HG02938 (cell line): ENCODE measurements around the gene PKP4.

Source experiments
- ATAC-seq: cut with Tn5 transposase; IDR thresholded peaks from one replicate; pipeline ENCODE4 v1.9.1; 2021; ENCODE audit warnings: mild to moderate bottlenecking, moderate library complexity; ENCODE audit not compliant: unreplicated experiment

The PKP4 gene

DNA sequence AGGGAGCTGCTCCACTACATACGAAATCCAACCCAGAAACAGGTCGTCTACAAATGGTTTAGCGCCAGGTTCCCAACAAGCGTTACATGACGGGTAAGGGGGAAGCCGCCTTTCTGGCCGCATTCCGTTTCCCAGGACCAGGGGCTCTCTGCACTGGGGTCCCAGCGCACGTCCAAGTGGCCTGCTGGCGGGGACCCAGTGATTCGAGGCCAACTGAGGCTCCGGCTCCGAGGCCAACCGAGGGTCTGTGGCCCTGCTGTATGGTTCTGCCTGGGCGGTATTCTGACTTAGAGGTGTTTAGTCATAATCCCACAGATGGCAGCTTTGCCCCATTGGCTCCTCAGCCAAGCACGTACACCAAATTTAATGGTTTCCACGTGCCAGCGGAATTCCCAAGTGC lies 127.2 kb downstream of the PKP4 start:
- no peak for ATAC-seq

DNA sequence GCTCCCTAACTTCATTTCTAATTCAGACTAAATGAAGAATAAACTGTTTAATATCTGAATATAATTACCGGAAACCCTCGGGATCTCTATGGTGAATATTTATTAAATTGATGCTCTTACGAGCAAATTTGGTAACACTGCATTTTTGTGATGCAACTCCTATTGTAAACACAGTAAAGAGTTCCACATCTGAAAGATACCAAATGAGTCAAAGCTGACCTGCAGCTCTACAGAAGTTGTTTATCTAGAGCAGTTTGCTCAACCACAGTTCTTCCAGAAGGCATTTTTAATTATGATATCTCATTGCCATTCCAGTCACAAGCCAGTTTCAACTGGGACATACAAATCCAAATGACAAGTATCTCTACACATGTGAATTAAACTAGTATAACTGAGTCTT lies 129.7 kb downstream of the PKP4 start:
- no peak for ATAC-seq

DNA sequence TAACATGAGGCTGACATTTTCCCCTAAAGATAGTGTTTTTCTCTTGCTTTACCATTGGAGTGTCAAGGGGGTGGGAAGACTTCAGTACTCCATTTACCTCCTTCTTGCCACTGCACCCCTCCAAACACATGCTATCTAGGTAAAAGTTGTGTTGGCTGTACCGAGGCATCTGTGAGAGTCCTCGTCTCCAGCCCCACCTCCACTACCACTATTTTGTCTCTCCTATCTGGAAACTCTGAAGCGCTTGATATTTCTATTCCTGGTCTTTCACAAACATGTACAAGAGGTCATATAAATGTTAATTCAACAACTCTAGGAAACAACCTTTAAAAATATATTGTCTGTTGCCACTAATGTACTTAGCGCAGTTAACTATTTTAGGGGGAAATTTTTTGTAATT lies 132.6 kb downstream of the PKP4 start:
- no peak for ATAC-seq

DNA sequence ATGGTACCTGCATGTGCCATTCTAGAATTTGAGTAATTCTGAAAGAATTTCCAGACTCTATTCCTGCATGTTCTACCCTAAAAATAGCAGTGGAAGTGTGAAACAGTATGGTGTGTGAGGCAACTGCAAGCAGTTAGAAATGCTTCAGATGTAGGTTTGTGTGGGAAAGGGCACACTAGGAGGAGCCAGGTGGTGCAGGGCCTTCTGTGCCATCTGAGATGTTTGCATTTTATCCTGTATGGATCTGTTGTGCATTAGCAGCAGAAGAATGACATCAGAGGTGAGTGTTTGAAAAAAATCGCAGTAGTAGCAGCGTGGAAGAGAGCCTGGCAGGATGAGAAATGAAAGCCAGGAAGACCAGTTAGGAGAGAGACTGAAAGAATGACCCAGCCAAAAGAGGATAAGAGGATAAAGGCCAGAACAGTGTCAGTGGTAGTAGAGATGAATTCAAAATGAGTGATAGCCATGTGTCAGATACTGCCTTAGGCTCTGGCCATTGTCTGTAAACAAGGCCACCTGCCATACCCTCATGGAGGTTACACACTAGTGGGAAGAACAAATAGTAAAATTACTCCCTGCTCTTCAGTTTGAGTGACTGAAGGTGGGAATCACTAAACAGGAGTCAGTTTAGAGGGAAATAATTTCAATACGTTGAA lies 142.2 kb downstream of the PKP4 start:
- ATAC-seq = no peak

DNA sequence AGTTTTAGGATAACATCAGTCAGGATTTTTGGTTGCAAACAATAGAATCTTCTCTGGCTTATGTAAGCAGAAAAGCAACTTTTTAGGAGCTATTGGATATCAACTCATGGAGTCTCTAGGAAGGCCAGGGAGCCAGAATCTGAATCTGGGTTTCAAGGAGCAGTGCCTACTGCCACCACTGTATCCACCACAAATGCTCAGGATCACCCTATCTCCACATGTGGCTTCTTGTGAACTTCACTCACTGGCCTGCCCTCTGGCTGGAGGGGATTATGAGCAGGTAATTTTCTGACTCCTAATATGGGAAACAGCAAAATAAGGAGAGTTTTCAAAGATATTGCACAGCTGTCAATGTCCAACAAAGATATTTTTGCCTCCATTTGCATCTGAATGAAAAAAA lies 142.9 kb downstream of the PKP4 start:
- ATAC-seq = no peak

DNA sequence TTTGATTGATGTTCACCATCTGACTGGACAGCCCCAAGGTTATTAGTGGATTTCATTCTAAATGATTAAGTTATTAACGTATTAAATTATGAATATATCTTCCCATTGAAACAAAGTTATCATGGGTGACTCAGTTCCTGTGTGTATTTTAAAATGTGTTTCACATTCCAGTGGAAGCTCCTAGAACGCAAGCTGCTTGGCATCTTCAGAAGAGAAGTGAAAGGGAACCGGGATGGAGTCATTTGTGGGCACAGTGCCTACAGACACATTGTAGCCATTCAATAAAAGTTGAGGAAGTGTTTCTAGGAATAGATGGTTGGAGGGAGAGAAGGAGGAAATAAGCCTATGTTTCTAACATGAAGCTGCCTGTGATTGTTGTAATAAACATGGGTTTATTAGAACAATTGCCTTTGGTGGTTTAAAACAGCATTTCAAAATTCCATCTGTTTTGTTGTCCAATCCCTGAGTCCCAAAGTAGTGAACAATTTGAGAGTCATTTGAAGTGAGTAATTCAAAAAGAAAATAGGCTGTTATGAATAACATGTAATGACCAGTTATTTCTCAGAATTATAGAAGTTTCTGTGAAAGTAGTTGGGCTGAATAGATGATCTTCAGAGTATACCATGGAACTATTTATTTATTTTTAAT lies 143.5 kb downstream of the PKP4 start:
- no peak for ATAC-seq

DNA sequence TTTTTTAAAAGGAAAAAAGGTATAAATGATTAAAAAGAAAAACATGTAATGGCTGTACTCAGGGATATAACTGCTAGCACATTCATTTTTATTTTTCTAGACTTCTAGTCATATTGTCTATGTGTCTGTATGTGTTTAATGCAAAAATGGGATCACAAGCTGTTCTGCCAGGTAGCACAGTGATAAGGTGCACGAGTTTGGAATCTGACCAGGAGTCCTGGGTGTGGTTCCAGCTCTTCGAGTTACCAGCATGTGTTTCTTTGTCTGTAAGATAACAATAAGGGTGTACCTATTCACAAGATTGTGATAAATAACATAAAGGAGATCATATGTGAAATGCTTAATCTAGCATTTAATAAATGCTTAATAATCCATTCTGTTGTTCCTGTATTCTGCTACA lies 145.3 kb downstream of the PKP4 start:
- ATAC-seq = no peak

DNA sequence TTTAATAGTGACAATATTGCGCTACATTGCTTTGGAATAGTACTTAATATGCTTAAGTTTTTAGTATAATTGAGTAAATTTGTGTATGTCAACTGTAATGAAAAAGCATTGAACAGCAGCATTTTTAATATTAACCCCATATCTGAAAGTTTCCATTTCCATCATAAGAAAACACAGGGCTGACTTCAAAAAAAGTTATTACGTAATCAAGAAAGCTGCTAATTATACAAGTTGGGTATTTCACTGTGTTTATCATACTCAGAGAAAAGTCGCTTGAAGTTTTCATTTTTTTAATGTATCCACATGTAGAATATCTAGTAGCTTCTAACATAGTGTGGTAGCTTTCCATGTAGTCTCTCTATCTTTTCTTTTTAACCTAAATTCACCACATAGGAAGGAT lies 146.5 kb downstream of the PKP4 start:
- no peak for ATAC-seq

DNA sequence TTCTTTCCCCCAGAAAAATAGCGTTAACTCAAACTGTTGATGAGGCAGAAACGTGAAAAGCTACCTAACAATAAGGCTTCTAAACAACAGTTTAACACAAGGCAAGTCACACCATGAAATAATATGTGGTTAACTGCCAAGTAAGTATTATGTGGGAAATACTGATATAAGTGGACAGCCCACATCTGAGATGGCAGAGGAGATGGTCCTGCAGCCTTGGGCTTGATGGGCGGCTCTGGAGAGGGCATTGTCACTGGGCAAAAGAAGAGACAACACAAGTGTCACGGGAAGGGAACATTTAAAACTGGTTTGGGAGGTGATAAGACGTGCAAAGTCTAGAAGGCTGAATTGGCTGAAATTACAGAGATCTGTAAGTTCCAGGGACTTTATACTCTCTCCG lies 147.2 kb downstream of the PKP4 start:
- no peak for ATAC-seq

DNA sequence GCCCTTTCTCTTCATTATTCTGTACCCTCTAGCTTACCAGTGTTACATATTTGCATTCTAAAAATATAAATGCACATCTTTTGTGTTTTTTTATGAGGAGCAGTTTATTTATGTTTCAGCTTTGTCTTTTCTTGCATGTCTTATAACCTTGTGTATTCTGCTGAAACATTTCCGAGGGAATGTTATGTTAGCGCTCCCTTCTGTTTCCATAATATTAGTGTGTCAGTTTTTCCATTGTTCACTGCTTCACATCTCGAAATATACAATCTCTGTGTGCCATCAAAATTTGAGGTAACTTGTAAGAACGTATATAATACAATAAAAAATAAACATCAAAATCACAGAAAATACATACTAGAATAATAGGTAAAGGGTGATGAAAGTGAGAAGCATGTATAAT lies 153.3 kb downstream of the PKP4 start:
- no peak for ATAC-seq

DNA sequence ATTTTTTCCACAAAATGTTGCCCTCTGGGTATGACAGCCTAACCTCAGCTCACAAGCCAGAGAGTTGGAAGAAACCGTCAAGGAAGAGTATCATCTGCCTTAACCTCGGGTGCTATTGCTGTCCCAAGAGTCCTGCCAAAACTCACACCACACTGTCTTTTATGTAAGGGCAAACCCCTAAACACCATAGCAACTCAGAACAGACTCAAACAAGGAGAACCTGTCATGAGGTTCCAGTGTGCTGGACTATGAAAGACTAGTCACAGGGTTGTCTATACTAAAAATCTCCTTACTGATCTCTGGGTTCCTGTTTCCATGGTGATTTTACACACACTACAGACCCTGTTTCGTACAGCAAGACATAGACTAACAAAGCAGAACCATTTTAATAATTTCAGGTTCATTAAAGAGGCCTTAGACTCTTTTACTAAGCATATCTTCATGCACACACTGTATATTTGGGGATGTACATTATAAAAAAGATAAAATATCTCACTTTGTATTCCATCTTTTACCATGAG lies 159.8 kb downstream of the PKP4 start:
- no peak for ATAC-seq

DNA sequence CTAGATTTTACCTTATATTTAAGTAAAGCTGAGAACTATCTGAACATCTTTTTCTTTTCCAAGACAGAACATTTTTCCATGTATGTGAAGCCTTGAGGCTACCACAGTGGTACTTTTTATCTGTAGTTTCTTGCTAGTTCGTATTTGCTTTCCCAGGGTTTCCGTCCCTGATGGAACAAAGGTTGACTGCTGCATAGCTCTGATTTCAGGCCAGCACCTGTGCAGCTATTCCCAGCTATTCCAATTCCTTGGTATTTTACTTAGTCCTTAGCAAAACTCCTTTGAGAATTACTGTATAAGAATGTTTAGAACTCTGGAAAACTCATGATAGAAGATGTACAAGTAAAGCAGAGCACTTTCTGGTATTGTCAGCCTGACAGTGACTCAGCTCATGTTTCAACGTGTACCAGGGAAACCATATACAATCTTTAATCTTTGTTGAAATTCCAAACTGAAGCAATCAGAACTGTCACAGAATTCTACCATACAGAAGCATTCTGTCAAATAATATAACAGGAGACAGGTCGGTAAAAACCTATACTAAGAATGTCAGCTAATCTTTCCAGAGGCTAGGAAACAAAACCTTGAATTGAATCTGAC lies 162.2 kb downstream of the PKP4 start:
- no peak for ATAC-seq

DNA sequence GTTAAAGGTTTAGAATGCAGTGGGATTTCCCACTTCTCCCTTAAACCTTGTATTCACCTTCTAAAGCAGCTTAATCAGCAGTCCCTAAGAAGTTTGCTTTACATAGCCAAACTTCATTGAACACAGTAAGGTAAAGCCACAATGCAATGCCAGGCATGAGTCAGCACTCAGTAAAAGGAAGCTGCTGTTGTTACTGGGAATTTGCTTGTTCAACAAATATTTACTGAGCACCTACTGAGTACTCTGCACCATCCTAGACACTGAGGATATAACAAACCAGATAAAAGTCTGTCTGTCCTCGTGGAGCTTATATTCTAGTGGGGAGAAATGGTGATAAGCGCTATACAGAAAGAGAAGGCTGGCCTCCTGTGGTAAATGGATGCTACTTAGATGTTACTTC lies 162.7 kb downstream of the PKP4 start:
- no peak for ATAC-seq

DNA sequence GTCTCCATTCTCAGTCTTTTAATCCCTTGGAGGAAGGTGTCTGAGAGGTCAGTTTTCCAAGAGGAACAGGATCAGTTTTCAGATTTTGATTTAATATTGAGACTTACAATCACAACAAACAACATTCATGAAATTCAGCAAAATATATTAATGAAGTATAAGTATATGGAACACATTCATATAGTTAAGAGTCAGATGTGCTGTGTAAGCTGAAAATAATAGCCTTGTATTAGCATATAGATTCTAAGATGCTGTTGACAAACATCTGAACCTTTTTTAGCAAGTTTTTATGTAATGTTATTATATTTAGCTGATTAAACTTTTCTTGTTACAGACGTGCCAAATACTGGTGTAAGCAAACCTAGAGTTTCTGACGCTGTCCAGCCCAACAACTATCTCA lies 163.9 kb downstream of the PKP4 start:
- no peak for ATAC-seq

DNA sequence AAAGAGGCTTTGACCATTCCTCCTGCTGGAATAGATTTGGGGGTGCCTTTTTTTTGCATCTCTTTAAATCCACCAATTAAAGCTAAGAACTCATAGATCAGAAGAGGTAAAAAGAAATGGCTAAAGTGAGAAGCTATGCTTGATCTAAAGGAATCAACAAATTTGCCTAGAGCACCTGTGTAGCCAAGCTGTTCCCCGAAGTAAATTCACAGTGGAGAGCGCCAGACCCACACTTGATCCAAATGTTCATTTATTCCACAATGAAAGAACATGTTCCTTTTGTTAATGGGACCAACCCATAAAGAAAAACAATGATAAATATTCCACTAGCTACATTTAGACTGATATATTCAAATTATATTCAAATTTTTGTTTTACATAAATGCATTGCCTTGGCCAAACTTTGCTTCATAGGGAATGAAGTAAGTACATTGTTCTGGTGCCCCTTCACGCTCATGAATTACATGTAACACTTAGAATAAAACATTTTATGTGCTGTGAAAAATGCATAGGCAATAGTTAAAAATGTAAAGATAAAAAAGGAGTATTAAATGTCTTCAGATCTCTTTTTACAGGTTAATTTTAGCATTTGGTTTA lies 167.4 kb downstream of the PKP4 start:
- no peak for ATAC-seq

DNA sequence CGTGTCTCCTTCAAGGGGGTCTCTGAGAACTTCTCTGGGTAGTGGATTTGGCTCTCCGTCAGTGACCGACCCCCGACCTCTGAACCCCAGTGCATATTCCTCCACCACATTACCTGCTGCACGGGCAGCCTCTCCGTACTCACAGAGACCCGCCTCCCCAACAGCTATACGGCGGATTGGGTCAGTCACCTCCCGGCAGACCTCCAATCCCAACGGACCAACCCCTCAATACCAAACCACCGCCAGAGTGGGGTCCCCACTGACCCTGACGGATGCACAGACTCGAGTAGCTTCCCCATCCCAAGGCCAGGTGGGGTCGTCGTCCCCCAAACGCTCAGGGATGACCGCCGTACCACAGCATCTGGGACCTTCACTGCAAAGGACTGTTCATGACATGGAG lies 168.2 kb downstream of the PKP4 start:
- no peak for ATAC-seq

DNA sequence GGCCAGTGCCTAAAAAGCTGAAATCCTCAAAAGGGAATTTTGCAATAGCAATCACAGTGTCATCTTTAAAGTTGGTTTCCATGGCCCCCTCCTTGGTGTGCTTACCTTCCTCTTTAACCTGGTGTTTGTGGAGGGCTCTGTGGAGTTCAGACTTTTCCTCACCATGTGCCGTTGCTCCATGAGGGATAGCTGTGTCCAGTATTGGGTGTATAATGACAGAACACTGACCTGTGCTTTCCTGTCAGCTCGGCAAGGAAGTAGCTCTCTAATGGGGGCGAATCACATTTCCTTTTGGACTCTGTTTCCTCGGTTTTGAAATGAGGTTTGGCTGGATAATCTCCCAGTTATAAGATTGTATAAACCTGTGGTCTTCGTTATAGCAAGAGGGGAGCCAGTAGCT lies 172.4 kb downstream of the PKP4 start:
- ATAC-seq = no peak

DNA sequence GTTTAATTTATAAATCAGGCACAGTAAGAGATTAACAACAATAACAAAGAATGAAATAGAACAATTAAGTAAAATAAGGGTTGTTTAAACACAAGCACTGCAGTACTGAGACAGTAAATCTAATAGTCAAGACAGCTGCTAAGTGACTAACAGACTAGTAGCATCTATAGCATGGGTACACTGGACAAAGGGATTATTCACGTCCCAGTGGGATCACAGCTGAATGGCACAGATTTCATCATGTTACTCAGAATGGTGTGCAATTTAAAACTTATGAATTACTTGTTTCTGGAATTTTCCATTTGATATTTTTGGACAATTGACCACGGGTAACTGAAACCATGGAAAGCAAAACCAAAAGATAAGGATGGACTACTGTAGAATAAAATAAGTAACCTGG lies 176.5 kb downstream of the PKP4 start:
- no peak for ATAC-seq

DNA sequence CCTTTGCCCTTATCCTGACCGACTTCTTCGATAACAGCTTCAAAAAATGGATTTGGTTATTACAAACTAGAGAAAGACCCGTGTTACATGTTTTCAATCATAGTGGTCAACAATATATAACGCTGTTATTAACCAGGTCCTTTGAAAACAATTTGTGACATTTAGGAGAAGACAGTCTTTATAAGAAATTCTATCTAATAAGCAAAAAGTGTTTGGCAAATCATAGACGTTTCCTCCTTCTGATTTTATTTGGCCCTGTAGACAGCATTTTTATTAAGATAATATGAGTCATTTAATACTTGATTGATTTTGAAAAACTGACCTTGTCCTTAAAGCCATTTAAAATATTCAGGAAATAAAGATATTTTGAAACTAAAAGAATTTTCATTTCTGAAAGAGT lies 177.9 kb downstream of the PKP4 start:
- no peak for ATAC-seq

DNA sequence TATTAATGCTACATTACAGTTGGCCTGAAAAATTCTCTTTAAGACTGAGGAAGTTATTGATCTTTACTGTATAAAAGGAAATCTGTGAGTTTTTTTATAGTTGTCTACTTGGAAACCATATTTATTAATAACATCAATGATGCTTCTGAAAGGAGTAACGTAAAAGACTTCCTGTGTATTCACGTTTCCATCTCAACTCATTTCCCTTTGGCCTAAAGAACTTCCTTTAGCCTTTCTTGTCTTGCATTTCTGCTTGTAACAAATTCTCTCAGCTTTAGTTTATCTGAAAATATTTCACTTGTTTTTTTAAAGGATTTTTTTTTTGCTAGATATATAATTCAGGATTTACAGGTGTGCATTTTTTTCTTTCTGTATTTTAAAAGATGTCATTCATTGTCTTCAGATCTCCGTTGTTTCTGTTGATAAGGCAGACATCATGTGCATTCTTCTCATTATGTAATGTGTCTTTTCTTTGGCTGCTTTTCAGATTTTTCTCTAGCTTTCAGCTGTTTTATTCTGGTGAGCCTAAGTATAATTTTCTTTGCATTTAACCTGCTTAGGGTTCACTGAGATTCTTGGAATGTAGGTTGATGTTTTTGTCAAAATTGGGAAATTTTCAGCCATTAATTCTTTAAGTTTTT lies 179.3 kb downstream of the PKP4 start:
- no peak for ATAC-seq

DNA sequence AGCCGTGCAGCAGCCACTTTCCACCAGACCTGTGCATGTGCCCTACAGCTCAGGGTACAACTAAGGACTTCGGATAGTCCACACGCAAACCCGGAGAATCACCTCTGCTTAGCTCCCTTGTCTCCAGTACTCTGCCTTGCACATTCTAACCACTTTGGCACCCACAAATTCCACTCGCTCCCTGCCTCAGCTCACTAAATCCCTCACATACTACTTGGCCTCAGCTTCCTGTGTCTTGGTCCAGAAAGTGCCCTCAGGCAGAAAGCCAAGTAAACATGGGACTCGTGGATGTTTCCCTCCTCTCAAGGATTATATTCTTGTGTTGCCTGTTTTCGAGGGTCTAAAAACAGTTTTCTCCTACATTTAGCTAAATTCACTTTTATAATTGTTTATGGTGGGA lies 180.6 kb downstream of the PKP4 start:
- no peak for ATAC-seq

DNA sequence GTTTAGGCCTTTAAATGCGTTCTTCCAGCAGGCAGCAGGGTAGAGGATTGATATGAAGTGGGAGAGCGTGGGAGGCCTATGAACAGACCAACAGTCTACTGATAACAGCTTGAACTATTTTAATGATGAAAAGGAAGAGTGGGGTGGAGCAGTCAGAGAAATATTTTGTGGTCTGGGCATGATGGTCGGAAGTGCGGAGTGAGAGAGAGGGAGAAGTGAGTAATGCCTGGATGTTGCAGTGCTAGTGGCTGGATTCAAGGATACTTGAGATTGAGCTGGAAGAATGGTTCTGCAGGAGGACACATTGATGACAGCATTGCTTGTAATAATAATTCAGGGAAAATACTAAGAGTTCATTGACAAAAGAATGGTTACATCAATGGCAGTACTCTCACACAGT lies 187.4 kb downstream of the PKP4 start:
- ATAC-seq = no peak
